ENCODE results near the gene MIER3.

GRCh38 chr5:56881571-56881970 lies 70.4 kb downstream of the MIER3 start:
- TF ChIP-seq CTCF (IDR thresholded peaks at IDR 0.05; ENCODE audit: insufficient read depth, low read length), result no peak
- no peak for TF ChIP-seq SPI1 (IDR thresholded peaks at IDR 0.05; ENCODE audit: borderline replicate concordance, low read depth)
- TF ChIP-seq POLR2AphosphoS5 (IDR thresholded peaks at IDR 0.05; ENCODE audit: low read depth), result no peak
- TF ChIP-seq REST (IDR thresholded peaks at IDR 0.05; ENCODE audit: insufficient replicate concordance, low read depth), result no peak

Measured in HL-60 (cell line).